ENCODE data around the gene KCNQ1. TPM values are rescaled to one million over a fixed set of nuclear protein-coding genes. Genes with fewer than 3 reads are reported as not detected.

Gene KCNQ1
- total and polyA plus RNA-seq, 2 experiments from 2014 or later = 0.45 to 0.87 TPM

- no peak for TF ChIP-seq ZNF462 (CRISPR knock-in tag; IDR thresholded peaks at IDR 0.05)
These were observed 383.0 kb downstream of the KCNQ1 start (continued) for GRCh38 chr11:2827792-2828191.

- no peak for ATAC-seq
- no peaks in the 10 kb centered on the region for H4K20me1 ChIP-seq (replicated peaks; ENCODE audit: insufficient read depth)
- Mint-ChIP-seq H3K4me1 (peaks cover 14% of the 10 kb centered on the region), H3K27ac (no peak overlapping the region), H3K27me3 (ENCODE audit: insufficient read depth, low read depth, poor library complexity) (peaks cover 43% of the 10 kb centered on the region), H3K9me3 (peaks cover 28% of the 10 kb centered on the region), H3K4me3 (no peak overlapping the region), H3K36me3 (ENCODE audit: low read depth) (peaks cover 16% of the 10 kb centered on the region)
- no peak overlapping the region for H3K4me3 ChIP-seq
- H3K27me3 ChIP-seq (ENCODE audit: insufficient read depth) = peaks cover 4% of the 10 kb centered on the region; the same call in 1 of the 2 replicates
- no peak overlapping the region for H3K4me2 ChIP-seq
- no peaks in the 10 kb centered on the region; the same call in 1 of the 2 replicates for H3K4me1 ChIP-seq (ENCODE audit: insufficient read depth)
- DNase-seq (ENCODE audit: low spot score) = no peak
- no peaks in the 10 kb centered on the region for H3K36me3 ChIP-seq (ENCODE audit: insufficient read depth)
- H3F3A ChIP-seq (replicated peaks; ENCODE audit: low read depth) = no peaks in the 10 kb centered on the region
- no peaks in the 10 kb centered on the region for H3K79me2 ChIP-seq (replicated peaks; ENCODE audit: insufficient read depth)
- H3K27ac ChIP-seq (ENCODE audit: low read depth) = no peak overlapping the region
- H2AFZ ChIP-seq = no peak overlapping the region
- H3K9me2 ChIP-seq (ENCODE audit: insufficient read depth) = no peaks in the 10 kb centered on the region
- no peak for TF ChIP-seq JUNB (IDR thresholded peaks at IDR 0.05; ENCODE audit: unreplicated experiment)
- TF ChIP-seq EZH2 (IDR thresholded peaks at IDR 0.05; ENCODE audit: low read depth, unreplicated experiment) = no peak
- TF ChIP-seq, protein P1, sequence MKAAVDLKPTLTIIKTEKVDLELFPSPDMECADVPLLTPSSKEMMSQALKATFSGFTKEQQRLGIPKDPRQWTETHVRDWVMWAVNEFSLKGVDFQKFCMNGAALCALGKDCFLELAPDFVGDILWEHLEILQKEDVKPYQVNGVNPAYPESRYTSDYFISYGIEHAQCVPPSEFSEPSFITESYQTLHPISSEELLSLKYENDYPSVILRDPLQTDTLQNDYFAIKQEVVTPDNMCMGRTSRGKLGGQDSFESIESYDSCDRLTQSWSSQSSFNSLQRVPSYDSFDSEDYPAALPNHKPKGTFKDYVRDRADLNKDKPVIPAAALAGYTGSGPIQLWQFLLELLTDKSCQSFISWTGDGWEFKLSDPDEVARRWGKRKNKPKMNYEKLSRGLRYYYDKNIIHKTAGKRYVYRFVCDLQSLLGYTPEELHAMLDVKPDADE (IDR thresholded peaks at IDR 0.05) = no peak
- TF ChIP-seq ZNF114 (CRISPR knock-in tag; IDR thresholded peaks at IDR 0.05) = no peak
- TF ChIP-seq ZNF462 (CRISPR knock-in tag; IDR thresholded peaks at IDR 0.05) = no peak
- no peak for TF ChIP-seq CREB1 (CRISPR knock-in tag; IDR thresholded peaks at IDR 0.05; ENCODE audit: low read depth)
These were observed 383.9 kb downstream of the KCNQ1 start for GRCh38 chr11:2828585-2829330.

All from GM23338 (cell line).